SK-N-SH treated with all-trans-retinoic acid at 6 μM for 48 hours (cell line): Measurements from ENCODE around the gene NUCB1.
A peak's percentile ranks its signal among the peaks of the same experiment; 100 is the strongest.
"Not testable (repeated sequence)": the region's sequence is repeated elsewhere in the genome, so short reads cannot be mapped to it uniquely, and the experiment has no call there.

Source experiments
- ATAC-seq: fragments of 200-7000 bp; cut with Tn5 transposase; 3 replicates; pipeline ENCODE4 v1.9.1; 2020; ENCODE audit warnings: mild to moderate bottlenecking, moderate library complexity
- ARNTL ChIP-seq: fragments of 450-650 bp; formaldehyde crosslinking; IDR thresholded peaks from 2 replicates; pipeline ENCODE4 v1.5.0; 2020; ENCODE audit warnings: low read depth, mild to moderate bottlenecking, moderate library complexity, borderline replicate concordance
- CSDC2 ChIP-seq: fragments of 250-450 bp; sonication (Bioruptor Pico); IDR thresholded peaks from 2 replicates; pipeline ENCODE4 v1.5.0; 2020; ENCODE audit warnings: mild to moderate bottlenecking, moderate library complexity
- ESRRG ChIP-seq: fragments of 250-450 bp; sonication (Bioruptor Pico); IDR thresholded peaks from 2 replicates; pipeline ENCODE4 v1.6.1; 2021; ENCODE audit warnings: mild to moderate bottlenecking
- GLIS3 ChIP-seq: fragments of 250-450 bp; sonication (Bioruptor Pico); IDR thresholded peaks from 2 replicates; pipeline ENCODE4 v1.5.0; 2020; ENCODE audit warnings: mild to moderate bottlenecking, moderate library complexity
- OSR1 ChIP-seq: fragments of 250-450 bp; sonication (Bioruptor Pico); IDR thresholded peaks from 2 replicates; pipeline ENCODE4 v1.8.0; 2022; ENCODE audit warnings: moderate library complexity, mild to moderate bottlenecking, inconsistent platforms
- PPARA ChIP-seq: fragments of 250-450 bp; sonication (Bioruptor Pico); IDR thresholded peaks from 2 replicates; pipeline ENCODE4 v1.5.0; 2020; ENCODE audit warnings: mild to moderate bottlenecking, borderline replicate concordance
- RARB ChIP-seq: fragments of 250-450 bp; sonication (Bioruptor Pico); IDR thresholded peaks from 2 replicates; pipeline ENCODE4 v1.8.0; 2021; ENCODE audit warnings: mild to moderate bottlenecking, moderate library complexity
- SNAI2 ChIP-seq: fragments of 250-450 bp; sonication (Bioruptor Pico); IDR thresholded peaks from 2 replicates; pipeline ENCODE4 v1.5.0; 2020; ENCODE audit warnings: mild to moderate bottlenecking, moderate library complexity
- TCF4 ChIP-seq: fragments of 250-450 bp; sonication (Bioruptor Pico); IDR thresholded peaks from 2 replicates; pipeline ENCODE4 v1.8.0; 2021; ENCODE audit warnings: mild to moderate bottlenecking, moderate library complexity, borderline replicate concordance
- TOX ChIP-seq: fragments of 250-450 bp; sonication (Bioruptor Pico); IDR thresholded peaks from 2 replicates; pipeline ENCODE4 v1.8.0; 2021; ENCODE audit warnings: mild to moderate bottlenecking, moderate library complexity, borderline replicate concordance
- ZFP3 ChIP-seq: fragments of 250-450 bp; sonication (Bioruptor Pico); IDR thresholded peaks from 2 replicates; pipeline ENCODE4 v1.5.0; 2020; ENCODE audit warnings: mild to moderate bottlenecking, moderate library complexity
- ZFP30 ChIP-seq: fragments of 450-650 bp; formaldehyde crosslinking; IDR thresholded peaks from 2 replicates; pipeline ENCODE4 v1.5.0; 2022; ENCODE audit warnings: mild to moderate bottlenecking, moderate library complexity
- ZNF70 ChIP-seq: fragments of 450-650 bp; formaldehyde crosslinking; IDR thresholded peaks from 2 replicates; pipeline ENCODE4 v1.5.0; 2020; ENCODE audit warnings: mild to moderate bottlenecking, moderate library complexity
- ZNF8 ChIP-seq: fragments of 450-650 bp; formaldehyde crosslinking; IDR thresholded peaks from 2 replicates; pipeline ENCODE4 v1.5.0; 2020; ENCODE audit warnings: mild to moderate bottlenecking, moderate library complexity
- TF ChIP-seq, protein P1 (sequence below): fragments of 250-450 bp; sonication (Bioruptor Pico); IDR thresholded peaks from 2 replicates; pipeline ENCODE4 v1.8.0; 2020; ENCODE audit warnings: mild to moderate bottlenecking, moderate library complexity, borderline replicate concordance
- TF ChIP-seq, protein P2 (sequence below): fragments of 250-450 bp; sonication (Bioruptor Pico); IDR thresholded peaks from 2 replicates; pipeline ENCODE4 v1.5.1; 2020; ENCODE audit warnings: low read depth, mild to moderate bottlenecking, moderate library complexity
- TF ChIP-seq, protein P3 (sequence below): fragments of 250-450 bp; sonication (Bioruptor Pico); IDR thresholded peaks from 2 replicates; pipeline ENCODE4 v1.5.0; 2020; ENCODE audit warnings: mild to moderate bottlenecking, moderate library complexity

The NUCB1 gene

DNA sequence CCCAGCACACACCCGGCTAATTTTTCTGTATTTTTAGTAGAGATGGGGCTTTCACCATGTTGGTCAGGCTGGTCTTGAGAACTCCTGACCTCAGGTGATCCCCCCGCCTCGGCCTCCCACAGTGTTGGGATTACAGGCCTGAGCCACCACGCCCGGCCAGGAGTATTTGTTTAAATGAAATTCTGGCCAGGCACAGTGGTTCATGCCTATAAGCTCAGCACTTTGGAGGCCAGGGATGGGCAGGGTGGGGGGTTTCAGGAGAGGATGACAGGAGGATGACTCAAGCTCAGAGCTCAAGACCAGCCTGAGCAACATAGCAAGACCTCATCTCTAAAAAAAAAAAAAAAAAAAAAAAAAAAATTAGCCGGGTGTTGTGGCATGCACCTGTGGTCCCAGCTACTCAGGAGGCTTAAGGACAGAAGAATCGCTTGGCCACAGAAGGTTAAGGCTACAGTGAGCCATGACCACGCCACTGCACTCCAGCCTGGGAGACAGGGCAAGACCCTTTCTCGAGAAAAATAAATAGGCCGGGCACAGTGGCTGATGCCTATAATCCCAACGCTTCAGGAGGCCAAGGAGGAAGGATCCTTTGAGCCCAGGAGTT lies 25.2 kb downstream of the NUCB1 start (continued):
- TF ChIP-seq, protein P1, sequence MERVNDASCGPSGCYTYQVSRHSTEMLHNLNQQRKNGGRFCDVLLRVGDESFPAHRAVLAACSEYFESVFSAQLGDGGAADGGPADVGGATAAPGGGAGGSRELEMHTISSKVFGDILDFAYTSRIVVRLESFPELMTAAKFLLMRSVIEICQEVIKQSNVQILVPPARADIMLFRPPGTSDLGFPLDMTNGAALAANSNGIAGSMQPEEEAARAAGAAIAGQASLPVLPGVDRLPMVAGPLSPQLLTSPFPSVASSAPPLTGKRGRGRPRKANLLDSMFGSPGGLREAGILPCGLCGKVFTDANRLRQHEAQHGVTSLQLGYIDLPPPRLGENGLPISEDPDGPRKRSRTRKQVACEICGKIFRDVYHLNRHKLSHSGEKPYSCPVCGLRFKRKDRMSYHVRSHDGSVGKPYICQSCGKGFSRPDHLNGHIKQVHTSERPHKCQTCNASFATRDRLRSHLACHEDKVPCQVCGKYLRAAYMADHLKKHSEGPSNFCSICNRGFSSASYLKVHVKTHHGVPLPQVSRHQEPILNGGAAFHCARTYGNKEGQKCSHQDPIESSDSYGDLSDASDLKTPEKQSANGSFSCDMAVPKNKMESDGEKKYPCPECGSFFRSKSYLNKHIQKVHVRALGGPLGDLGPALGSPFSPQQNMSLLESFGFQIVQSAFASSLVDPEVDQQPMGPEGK: no peak
- no peak for TF ChIP-seq GLIS3 (CRISPR knock-in tag)
- no peak for TF ChIP-seq ZNF70

DNA sequence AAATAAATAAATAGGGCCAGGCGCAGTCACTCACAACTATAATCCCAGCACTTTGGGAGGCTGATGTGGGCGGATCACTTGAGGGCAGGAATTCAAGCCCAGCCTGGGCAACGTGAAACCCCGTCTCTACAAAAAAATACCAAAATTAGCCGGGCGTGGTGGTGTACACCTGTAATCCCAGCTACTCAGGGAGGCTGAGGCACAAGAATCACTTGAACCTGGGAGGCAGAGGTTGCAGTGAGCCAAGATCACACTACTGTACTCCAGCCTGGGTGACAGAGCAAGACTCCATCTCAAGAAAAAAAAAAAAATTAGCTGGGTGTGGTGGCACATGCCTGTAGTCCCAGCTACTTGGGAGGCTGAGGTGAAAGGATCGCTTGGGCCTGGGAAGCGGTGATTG lies 25.8 kb downstream of the NUCB1 start:
- peak; percentile 5; the same call in 2 of the 3 replicates for ATAC-seq

DNA sequence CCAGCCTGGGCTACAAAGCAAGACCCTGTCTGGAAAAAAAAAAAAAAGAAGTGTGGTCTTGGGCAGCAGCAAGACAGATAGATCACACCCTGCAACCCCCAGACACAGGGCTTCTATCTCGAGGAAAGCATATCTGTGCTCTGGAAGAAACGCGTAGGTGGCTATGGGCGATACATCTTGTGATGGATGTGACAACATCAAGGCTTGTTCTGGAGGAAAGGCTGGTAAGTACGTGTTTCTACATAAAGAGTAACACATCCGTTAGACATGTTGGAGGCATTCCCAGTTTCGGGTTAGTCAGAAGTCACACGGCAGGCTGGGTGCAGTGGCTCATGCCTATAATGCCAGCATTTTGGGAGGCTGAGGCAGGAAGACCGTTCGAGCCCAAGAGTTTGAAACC lies 26.8 kb downstream of the NUCB1 start:
- ATAC-seq: peak; percentile 76
- TF ChIP-seq, protein P1: no peak
- TF ChIP-seq ZNF8 (CRISPR knock-in tag) (no peak), ZNF70 (no peak)
- TF ChIP-seq, protein P2, sequence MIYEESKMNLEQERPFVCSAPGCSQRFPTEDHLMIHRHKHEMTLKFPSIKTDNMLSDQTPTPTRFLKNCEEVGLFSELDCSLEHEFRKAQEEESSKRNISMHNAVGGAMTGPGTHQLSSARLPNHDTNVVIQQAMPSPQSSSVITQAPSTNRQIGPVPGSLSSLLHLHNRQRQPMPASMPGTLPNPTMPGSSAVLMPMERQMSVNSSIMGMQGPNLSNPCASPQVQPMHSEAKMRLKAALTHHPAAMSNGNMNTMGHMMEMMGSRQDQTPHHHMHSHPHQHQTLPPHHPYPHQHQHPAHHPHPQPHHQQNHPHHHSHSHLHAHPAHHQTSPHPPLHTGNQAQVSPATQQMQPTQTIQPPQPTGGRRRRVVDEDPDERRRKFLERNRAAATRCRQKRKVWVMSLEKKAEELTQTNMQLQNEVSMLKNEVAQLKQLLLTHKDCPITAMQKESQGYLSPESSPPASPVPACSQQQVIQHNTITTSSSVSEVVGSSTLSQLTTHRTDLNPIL: no peak

DNA sequence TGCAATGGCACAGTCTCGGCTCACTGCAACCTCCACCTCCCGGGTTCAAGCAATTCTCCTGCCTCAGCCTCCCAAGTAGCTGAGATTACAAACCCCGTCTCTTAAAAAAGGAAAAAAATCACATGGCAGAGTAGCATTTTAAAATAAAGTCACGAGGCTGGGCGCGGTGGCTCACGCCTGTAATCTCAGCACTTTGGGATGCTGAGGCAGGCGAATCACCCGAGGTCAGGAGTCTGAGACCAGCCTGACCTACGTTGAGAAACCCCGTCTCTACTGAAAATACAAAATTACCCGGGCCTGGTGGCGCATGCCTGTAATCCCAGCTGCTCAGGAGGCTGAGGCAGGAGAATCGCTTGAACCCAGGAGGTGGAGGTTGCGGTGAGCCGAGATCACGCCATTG lies 27.6 kb downstream of the NUCB1 start:
- ATAC-seq: not testable (repeated sequence)

DNA sequence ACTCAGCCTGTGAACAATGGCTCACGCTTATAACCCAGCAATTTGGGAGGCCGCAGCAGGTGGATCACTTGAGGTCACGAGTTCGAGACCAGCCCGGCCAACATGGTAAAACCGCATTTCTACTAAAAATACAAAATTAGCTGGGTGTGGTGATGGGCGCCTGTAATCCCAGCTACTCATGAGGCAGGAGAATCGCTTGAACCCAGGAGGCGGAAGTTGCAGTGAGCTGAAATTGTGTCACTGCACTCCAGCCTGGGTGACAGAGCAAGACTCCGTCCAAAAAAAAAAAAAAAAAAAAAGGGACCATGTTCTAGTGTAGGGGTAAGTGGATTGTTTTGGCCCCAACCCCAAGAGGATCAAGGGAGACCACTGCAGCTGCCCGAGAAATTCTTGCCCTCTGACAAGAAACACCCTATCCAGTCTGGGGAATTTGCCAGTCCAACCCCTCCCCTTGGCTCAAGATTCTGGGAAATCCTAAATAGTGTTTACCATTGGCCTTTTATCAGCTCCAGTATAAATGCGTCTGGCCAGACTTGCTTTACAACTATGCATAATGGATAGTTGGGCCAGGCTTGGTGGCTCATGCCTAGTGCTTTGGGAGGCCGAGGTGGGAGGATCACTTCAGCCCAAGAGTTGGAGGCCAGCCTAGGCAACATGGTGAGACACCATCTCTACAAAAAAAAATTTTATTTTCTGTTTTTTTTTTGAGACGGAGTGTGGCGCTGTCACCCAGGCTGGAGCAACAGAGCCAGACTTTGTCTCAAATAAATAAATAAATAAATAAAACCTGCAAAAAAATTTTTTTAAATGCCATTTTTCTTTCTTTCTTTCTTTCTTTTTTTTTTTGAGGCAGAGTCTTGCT lies 28.3 kb downstream of the NUCB1 start:
- no peak for ATAC-seq
- no peak for TF ChIP-seq PPARA
- no peak for TF ChIP-seq ZNF8 (CRISPR knock-in tag)
- TF ChIP-seq ZFP30: no peak
- TF ChIP-seq SNAI2 (CRISPR knock-in tag): no peak
- TF ChIP-seq ZFP3 (CRISPR knock-in tag): no peak
- TF ChIP-seq TOX (CRISPR knock-in tag): no peak
- no peak for TF ChIP-seq GLIS3 (CRISPR knock-in tag)
- TF ChIP-seq ZNF70: no peak
- TF ChIP-seq RARB (CRISPR knock-in tag): no peak

DNA sequence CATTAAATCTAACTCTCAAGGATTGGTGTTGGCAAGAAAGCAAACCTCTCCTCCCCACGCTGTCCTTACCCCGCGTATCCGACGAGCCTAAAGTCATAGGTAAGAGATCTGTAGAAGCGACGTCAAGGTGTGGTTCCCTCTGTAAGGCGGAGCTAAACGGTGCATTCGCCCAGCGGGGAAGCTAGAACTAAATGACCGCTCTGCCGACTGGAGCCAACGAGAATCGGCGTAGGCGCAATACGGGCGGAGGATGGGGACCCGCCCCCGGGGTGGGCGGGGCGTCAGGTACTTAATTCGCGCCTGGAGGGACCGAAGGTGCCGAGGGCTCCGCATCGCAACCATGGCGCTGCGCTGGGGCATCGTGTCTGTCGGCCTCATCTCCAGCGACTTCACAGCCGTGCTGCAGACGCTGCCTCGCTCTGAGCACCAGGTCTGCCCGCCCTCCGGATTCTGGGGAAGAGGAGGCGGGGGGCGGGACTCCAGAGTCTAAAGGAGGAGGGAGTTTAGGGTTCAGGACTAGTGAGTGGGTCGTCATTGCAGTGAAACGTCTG lies 33.3 kb downstream of the NUCB1 start, which contains the start of gene DHDH:
Gene DHDH (plus strand): TSS at position 318 of the 551 bp plus-strand sequence. CDS start 23 bp downstream, at position 341.
- peak; percentile 98 for ATAC-seq

More for the DNA sequence above, 33.3 kb downstream of the NUCB1 start, which contains the start of gene DHDH:
- no peak for TF ChIP-seq OSR1 (CRISPR knock-in tag)
- TF ChIP-seq CSDC2 (CRISPR knock-in tag): no peak
- TF ChIP-seq ARNTL (CRISPR knock-in tag): no peak
- TF ChIP-seq, protein P2: no peak
- TF ChIP-seq TCF4: no peak
- no peak for TF ChIP-seq ESRRG
- TF ChIP-seq, protein P3, sequence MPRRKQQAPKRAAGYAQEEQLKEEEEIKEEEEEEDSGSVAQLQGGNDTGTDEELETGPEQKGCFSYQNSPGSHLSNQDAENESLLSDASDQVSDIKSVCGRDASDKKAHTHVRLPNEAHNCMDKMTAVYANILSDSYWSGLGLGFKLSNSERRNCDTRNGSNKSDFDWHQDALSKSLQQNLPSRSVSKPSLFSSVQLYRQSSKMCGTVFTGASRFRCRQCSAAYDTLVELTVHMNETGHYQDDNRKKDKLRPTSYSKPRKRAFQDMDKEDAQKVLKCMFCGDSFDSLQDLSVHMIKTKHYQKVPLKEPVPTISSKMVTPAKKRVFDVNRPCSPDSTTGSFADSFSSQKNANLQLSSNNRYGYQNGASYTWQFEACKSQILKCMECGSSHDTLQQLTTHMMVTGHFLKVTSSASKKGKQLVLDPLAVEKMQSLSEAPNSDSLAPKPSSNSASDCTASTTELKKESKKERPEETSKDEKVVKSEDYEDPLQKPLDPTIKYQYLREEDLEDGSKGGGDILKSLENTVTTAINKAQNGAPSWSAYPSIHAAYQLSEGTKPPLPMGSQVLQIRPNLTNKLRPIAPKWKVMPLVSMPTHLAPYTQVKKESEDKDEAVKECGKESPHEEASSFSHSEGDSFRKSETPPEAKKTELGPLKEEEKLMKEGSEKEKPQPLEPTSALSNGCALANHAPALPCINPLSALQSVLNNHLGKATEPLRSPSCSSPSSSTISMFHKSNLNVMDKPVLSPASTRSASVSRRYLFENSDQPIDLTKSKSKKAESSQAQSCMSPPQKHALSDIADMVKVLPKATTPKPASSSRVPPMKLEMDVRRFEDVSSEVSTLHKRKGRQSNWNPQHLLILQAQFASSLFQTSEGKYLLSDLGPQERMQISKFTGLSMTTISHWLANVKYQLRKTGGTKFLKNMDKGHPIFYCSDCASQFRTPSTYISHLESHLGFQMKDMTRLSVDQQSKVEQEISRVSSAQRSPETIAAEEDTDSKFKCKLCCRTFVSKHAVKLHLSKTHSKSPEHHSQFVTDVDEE (CRISPR knock-in tag): no peak
- no peak for TF ChIP-seq ZNF8 (CRISPR knock-in tag)
- TF ChIP-seq, all 23 proteins: peak for 0
